GM10248 (cell line): Measurements from ENCODE around the gene ALAS1.

ENCODE experiments used
- CTCF ChIA-PET: fragments of 300-600 bp; sonication (Branson Sonifier 250); formaldehyde crosslinking; extraction: SDS; loops from one replicate; lab custom pipeline; 2021; ENCODE audit warnings: antibody characterized with exemption; lab: Yijun Ruan, JAX
- POLR2A ChIA-PET: fragments of 350-650 bp; sonication (Branson Sonifier 250); formaldehyde crosslinking; extraction: SDS; loops from one replicate; lab custom pipeline; 2020; ENCODE audit warnings: antibody characterized with exemption; lab: Yijun Ruan, JAX
- DNase-seq: peaks from one replicate; pipeline ENCODE4 v3.0.0; 2012; ENCODE audit errors: extremely low spot score
- CTCF ChIP-seq: IDR thresholded peaks from 2 replicates; pipeline ENCODE4 v1.5.1; 2012; ENCODE audit warnings: mild to moderate bottlenecking, low read depth; ENCODE audit errors: extremely low read depth, missing control alignments, control extremely low read depth

ALAS1 gene

GRCh38 chr3:52247409-52248164, 49.6 kb downstream of the ALAS1 start:
- CTCF ChIA-PET: interaction anchor here (1.5 to 5.1 kb wide), 5 partner anchors 12 to 28 kb away, joined by 4 to 22 read pairs (median 8); no protein-coding TSS in a partner anchor
- POLR2A ChIA-PET: interaction anchor here (0.6 to 1.8 kb wide), 4 partner anchors 9 to 246 kb away, joined by 3 to 6 read pairs (median 5); partner anchors contain the start of genes TWF2 and WDR82
- DNase-seq: peak; percentile 13
- no peak for TF ChIP-seq CTCF

- ChIA-PET CTCF (interaction anchor here (1.0 to 5.1 kb wide), 8 partner anchors 8 to 288 kb away, joined by 3 to 22 read pairs (median 6); partner anchors contain the start of gene UQCC5), POLR2A (interaction anchor here (0.6 to 1.8 kb wide), 4 partner anchors 10 to 247 kb away, joined by 3 to 6 read pairs (median 5); partner anchors contain the start of genes TWF2 and WDR82)
- TF ChIP-seq CTCF: no peak
- no peak for DNase-seq
These were observed 50.2 kb downstream of the ALAS1 start for GRCh38 chr3:52248165-52248541.

GRCh38 chr3:52248816-52249547, 51.0 kb downstream of the ALAS1 start:
- POLR2A ChIA-PET: interaction anchor here (0.8 to 1.8 kb wide), 2 partner anchors 10 to 29 kb away, joined by 4 to 6 read pairs; partner anchors contain the start of genes TWF2 and WDR82
- no peak for TF ChIP-seq CTCF
- CTCF ChIA-PET: interaction anchor here (1.0 to 5.1 kb wide), 8 partner anchors 9 to 287 kb away, joined by 3 to 22 read pairs (median 6); partner anchors contain the start of genes TWF2 and UQCC5
- DNase-seq: no peak

GRCh38 chr3:52249683-52250082, 51.7 kb downstream of the ALAS1 start:
- DNase-seq: no peak
- ChIA-PET CTCF (interaction anchor here (1.3 to 5.1 kb wide), 5 partner anchors 9 to 30 kb away, joined by 5 to 31 read pairs (median 14); partner anchors contain the start of gene TWF2), POLR2A (no interaction called here)
- TF ChIP-seq CTCF: no peak

- no peak for DNase-seq
- POLR2A ChIA-PET: no interaction called here
- TF ChIP-seq CTCF: no peak
- CTCF ChIA-PET: interaction anchor here (1.1 to 5.1 kb wide), 3 partner anchors 9 to 30 kb away, joined by 5 to 31 read pairs (median 22); no protein-coding TSS in a partner anchor
These were observed 52.2 kb downstream of the ALAS1 start for GRCh38 chr3:52250122-52250521.
